HG03159 (cell line): ENCODE data around the gene RCAN3.
"Not testable (repeated sequence)": the region's sequence is repeated elsewhere in the genome, so short reads cannot be mapped to it uniquely, and the experiment has no call there.

Experiments
- ATAC-seq: cut with Tn5 transposase; IDR thresholded peaks from one replicate; pipeline ENCODE4 v1.9.1; 2021; ENCODE audit warnings: mild to moderate bottlenecking, moderate library complexity; ENCODE audit not compliant: unreplicated experiment

Gene RCAN3

GRCh38 chr1:24502709-24503058 lies at the start of gene RCAN3:
RCAN3 (plus strand) TSS chr1:24502836; CDS start chr1:24514373, 11,537 bp downstream.
- ATAC-seq = no peak

GRCh38 chr1:24452922-24453485 lies 49.6 kb upstream of the RCAN3 start:
- no peak for ATAC-seq

GRCh38 chr1:24454673-24455072 lies 48.0 kb upstream of the RCAN3 start:
- ATAC-seq = no peak

- no peak for ATAC-seq
These were observed 47.4 kb upstream of the RCAN3 start for GRCh38 chr1:24455272-24455671.

GRCh38 chr1:24457866-24458265 lies 44.8 kb upstream of the RCAN3 start:
- ATAC-seq = no peak

GRCh38 chr1:24459551-24460266 lies 42.9 kb upstream of the RCAN3 start:
- ATAC-seq = no peak

- not testable (repeated sequence) for ATAC-seq
These were observed 40.5 kb upstream of the RCAN3 start for GRCh38 chr1:24462128-24462527.

GRCh38 chr1:24463776-24464735 lies 38.6 kb upstream of the RCAN3 start:
- no peak for ATAC-seq

GRCh38 chr1:24465099-24465498 lies 37.5 kb upstream of the RCAN3 start:
- ATAC-seq = no peak

- no peak for ATAC-seq
These were observed 37.0 kb upstream of the RCAN3 start for GRCh38 chr1:24465638-24466037.

GRCh38 chr1:24468685-24469316 lies 33.8 kb upstream of the RCAN3 start:
- ATAC-seq = no peak

GRCh38 chr1:24470592-24470991 lies 32.0 kb upstream of the RCAN3 start:
- ATAC-seq = no peak

- no peak for ATAC-seq
These were observed 29.9 kb upstream of the RCAN3 start for GRCh38 chr1:24472527-24473251.

- no peak for ATAC-seq
These were observed 28.4 kb upstream of the RCAN3 start for GRCh38 chr1:24474193-24474592.

GRCh38 chr1:24475700-24476099 lies 26.9 kb upstream of the RCAN3 start:
- ATAC-seq = no peak

- no peak for ATAC-seq
These were observed 26.1 kb upstream of the RCAN3 start for GRCh38 chr1:24476571-24476970.

- no peak for ATAC-seq
These were observed 25.3 kb upstream of the RCAN3 start for GRCh38 chr1:24477309-24477708.

GRCh38 chr1:24481101-24481500 lies 21.5 kb upstream of the RCAN3 start:
- ATAC-seq = no peak

GRCh38 chr1:24481843-24482610 lies 20.6 kb upstream of the RCAN3 start:
- no peak for ATAC-seq

GRCh38 chr1:24483441-24483840 lies 19.2 kb upstream of the RCAN3 start:
- no peak for ATAC-seq
